Posterior cingulate gyrus (tissue), 11 donors: ENCODE measurements around the gene SMIM33.
A peak's percentile ranks its signal among the peaks of the same experiment; 100 is the strongest.
"Not testable (repeated sequence)": the region's sequence is repeated elsewhere in the genome, so short reads cannot be mapped to it uniquely, and the experiment has no call there.

Experiments used
- DNase-seq, 10 donors: peaks; one replicate each; pipeline versions ENCODE4 v3.0.0 to v3.0.0-alpha.2; 2020 to 2021; ENCODE audit warnings: mixed read lengths in 3 of 10
- intact Hi-C: fragments of 100-400 bp; cut with DNase I; formaldehyde crosslinking; loops from one replicate; pipeline ENCODE4 v1.15.1; 2023

Gene SMIM33

DNA sequence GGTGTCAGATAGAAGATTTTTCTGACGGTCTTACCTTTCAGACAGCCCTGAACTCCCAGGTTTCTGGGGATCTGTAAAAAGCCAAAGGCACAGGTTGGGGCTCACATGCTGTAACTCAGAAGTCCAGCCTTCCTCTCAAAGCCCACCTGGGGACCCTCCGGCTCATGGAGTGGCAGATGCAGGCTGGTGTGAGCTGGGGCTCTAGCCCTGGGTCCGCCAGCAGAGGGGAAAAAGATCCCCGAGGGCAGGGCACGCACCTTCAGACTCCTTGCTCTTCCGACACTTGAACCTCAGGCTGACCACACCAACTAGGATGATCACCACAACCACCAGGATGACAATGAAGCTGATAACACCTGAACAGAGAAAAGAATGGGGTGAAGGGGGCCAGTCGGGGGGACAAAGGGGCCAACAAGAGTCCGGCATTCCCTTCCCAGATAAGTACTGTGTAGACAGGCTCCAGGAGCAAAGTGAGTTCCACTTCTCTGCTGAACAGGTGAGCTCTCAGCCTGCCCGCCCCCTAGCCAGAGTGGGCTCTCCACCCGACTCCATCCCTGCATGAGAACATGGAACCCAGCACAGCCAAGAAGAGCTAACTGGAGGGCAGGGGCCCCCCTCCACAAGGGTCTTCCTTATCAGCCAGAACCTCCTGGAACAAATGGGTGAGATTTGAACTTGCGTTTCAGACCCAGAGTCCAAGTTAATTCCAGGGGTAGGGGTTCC, 16.1 kb upstream of the SMIM33 start:
- DNase-seq = no peak
- intact Hi-C loops = no loop called here

GRCh38 chr5:139456776-139457175, 14.0 kb upstream of the SMIM33 start:
- intact Hi-C loops = no loop called here
- DNase-seq = no peak

DNA sequence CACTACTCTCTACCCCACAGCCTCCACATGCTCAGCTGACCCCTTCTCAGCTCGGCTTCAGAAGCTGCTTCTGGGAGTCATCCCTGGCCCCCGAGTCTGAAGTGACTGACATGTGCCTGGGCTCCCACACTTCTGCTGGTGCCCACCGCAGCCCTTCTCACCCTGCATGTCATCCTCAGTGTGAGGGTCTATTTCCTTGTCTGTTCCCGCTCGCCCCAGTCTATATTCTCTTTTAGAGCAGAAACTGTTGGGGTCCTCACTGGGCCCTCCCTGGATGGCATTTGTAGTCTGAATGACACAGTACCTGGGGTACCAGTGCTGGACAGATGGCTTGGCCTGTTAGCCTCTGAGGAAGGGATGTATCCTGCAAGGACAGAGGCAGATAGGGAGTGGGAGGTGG, 13.6 kb upstream of the SMIM33 start:
- DNase-seq = no peak
- intact Hi-C loops = no loop called here

GRCh38 chr5:139457653-139458306, 13.0 kb upstream of the SMIM33 start:
- intact Hi-C loops = no loop called here
- no peak for DNase-seq

DNA sequence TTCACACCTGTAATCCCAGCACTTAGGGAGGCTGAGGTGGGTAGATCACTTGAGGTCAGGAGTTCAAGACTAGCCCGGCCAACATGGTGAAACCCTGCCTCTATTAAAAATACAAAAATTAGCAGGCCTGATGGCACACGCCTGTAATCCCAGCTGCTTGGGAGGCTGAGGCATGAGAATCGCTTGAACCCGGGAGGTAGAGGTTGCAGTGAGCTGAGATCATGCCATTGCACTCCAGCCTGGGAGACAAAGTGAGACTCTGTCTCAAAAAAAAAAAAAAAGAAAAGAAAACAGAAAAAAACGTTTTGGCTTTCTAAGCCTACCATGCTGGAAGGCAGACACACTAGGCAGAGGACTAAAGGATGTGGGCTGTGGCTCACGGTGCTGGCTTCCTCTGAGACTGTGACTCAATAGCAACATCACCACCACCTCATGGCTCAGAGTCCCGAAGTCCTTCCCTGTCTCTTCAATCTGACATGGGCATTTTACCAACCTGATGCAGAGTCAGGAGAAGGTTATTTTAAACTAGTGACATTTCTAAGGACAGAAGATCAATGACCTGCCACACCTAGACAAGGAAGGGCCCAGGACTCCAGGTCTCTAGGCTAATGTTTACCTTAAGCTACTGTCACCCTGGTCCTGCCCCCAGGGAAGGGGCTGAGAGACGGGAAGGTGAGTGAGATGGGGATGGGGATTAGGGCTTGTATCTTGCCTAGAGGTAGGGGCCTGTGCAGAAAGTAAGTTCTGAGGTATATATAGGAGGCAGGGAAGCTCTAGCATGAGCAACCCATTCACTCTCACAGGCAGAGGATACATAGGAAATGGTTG, 12.0 kb upstream of the SMIM33 start:
- DNase-seq = no peak
- intact Hi-C loops = no loop called here

- DNase-seq = peak in 1 of 10 donors; percentile 26
- intact Hi-C loops = no loop called here
Observed at GRCh38 chr5:139459451-139459934, 11.3 kb upstream of the SMIM33 start.

DNA sequence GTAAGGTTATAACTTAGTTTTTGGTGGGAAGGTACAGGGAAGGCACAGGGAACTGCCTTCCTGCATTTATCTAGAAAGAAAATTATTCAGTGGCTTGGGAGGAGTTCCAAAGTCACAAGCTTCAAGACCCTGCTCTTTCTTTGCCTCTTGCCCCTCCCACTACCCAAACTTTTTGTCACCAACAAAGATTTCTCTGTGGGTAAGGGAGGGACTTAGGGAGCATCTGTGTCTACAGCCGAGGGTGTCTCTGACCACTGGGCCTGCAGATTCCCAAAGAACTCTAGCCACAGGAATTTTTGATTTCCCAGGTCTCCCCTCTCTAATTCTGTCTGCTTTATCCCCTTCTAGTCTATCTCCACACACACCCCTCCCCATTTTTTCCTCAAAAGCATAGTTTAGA, 10.3 kb upstream of the SMIM33 start:
- intact Hi-C loops = no loop called here
- no peak for DNase-seq

- intact Hi-C loops = no loop called here
- DNase-seq = peak in 1 of 10 donors; percentile 36
Observed at GRCh38 chr5:139461176-139461575, 9.6 kb upstream of the SMIM33 start.

- intact Hi-C loops = no loop called here
Observed at GRCh38 chr5:139461698-139462097, 9.1 kb upstream of the SMIM33 start.

GRCh38 chr5:139462586-139463276, 8.1 kb upstream of the SMIM33 start, which contains the start of gene ECSCR:
ECSCR (minus strand) TSS chr5:139462743; CDS start chr5:139462670, 73 bp downstream.
- DNase-seq = peak in 1 of 10 donors; percentile 30
- intact Hi-C loops = no loop called here

More at GRCh38 chr5:139461698-139462097, 9.1 kb upstream of the SMIM33 start:
- DNase-seq = peak in 1 of 10 donors; percentile 29

DNA sequence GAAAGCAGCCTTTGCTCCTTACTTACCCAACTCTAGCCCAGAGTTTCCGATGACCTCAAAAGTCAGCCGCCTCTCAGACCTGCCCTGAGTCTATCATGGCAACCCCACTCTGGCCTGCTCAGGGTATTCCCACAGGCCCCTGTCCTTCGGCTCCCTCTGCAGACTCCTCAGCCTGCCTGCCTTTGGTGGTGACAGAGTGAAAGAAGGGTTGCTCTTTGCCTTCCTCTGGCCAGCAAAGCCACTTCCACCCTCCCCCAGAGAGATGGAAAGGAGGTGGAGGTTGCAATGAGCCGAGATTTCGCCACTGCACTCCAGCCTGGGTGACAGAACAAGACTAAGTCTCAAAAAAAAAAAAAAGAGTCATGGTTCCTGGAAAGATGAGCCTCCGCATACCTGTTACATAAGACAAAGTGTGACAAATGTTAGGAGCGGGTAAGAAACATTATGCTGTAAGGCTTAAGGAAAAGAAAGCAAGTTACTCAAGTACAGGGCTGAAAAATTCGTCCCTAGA, 2.3 kb upstream of the SMIM33 start:
- DNase-seq = no peak
- intact Hi-C loops = no loop called here

DNA sequence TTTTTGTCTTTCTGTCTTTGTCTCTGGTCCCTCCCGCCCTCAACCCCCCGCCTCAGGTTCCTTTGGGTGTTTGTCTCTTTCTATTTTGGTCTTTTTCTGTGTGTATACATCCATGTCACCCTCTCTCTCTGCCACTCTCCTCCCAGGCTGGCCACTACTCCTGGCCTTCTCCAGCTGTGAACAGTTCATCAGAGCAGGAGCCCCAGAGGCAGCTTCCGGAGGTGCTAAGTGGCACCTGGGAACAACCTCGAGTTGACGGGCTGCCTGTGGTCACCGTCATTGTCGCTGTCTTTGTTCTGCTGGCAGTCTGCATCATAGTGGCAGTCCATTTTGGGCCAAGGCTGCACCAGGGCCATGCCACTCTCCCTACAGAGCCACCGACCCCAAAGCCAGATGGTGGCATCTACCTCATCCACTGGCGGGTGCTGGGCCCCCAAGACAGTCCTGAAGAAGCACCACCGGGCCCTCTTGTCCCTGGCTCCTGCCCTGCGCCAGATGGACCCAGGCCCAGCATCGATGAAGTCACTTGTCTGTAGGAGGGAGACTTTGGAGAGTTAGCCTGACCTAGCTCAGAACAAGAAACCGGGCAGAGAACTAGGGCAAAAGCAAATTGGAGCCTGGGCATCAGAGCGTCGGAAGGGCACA, 1.7 kb downstream of the SMIM33 start:
- peak in 1 of 10 donors; percentile 27 for DNase-seq
- intact Hi-C loops = no loop called here

- DNase-seq = peak in 1 of 10 donors; percentile 16
- intact Hi-C loops = no loop called here
Observed at GRCh38 chr5:139473105-139473504, 2.3 kb downstream of the SMIM33 start.

DNA sequence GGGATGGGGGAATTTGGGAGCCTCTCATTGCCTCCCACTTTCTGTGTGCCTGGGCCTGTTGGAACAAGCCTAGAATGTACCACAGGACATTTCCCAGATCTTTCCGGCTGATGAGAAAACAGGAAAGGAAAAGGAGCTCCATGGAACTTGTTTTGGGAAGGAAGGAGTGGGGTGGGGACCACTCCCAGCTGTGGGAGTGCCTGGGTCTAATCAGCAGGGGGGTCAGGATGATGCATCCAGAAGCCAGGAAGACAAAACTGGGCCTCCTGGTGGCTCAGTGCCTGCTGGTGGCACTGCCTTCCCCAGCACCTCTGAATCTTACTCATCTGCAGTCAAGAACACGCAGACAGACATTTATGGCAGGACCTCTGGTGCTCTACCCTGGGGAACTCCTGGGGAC, 2.8 kb downstream of the SMIM33 start:
- intact Hi-C loops = no loop called here
- DNase-seq = no peak

GRCh38 chr5:139474890-139475791, 4.3 kb downstream of the SMIM33 start:
- peak in 2 of 10 donors; percentile 16 to 30 for DNase-seq

DNA sequence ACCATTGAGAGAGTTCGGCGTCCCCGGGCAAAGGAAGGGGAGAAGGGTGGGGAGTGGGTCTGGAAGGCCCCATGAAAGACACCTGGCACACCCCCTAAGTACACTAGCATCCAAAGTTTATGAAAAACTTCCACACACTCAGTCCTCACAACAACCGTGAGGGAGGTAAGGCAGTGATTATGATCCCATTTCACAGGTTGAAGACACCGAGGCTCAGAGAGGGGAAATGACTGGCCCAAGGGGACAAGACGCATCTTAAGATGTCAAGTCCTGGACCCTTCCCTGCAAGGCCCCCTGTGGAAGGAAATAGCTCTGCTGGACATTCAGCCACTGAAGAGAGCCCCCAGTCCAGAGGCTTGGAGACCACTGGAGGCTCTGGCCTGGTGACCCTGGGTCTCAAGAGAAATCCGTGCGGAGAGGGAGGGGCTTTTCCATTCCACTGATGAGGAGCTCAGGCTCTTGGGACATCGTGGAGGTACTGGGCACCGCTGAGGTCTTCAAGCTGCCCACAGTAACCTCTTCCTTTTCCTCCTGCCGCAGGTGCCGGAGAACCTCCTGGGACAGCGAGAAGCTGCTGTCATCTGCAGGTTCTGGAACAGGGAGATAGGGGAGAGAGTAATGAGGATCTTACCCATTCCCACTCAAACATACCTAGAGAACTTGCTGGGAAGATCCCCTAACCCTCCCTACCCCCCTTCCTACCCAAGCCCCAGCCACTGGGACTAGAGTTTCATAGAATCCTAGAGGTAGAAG, 5.2 kb downstream of the SMIM33 start:
- intact Hi-C loops = no loop called here
- DNase-seq = no peak

More at GRCh38 chr5:139474890-139475791, 4.3 kb downstream of the SMIM33 start:
- intact Hi-C loops = no loop called here

GRCh38 chr5:139478657-139479423, 8.0 kb downstream of the SMIM33 start:
- intact Hi-C loops, DNase-seq: not testable (repeated sequence)
